Ovary (tissue), 9 donors: ENCODE results near the gene CCDC91. TPM values are rescaled to one million over a fixed set of nuclear protein-coding genes. Genes with fewer than 3 reads are reported as not detected.

ENCODE experiments used
- DNase-seq, 5 donors: peaks; one replicate each; pipeline ENCODE4 v3.0.0-alpha.2; 2019 to 2020
- H3K27ac ChIP-seq, 2 donors: fragments of 200-600 bp; one replicate each; pipeline versions ENCODE4 v1.5.1 to v1.8.0; 2019 to 2022
- H3K27me3 ChIP-seq: fragments of 200-600 bp; one replicate; pipeline ENCODE4 v1.8.0; 2022
- H3K36me3 ChIP-seq: fragments of 200-600 bp; sonication (generic); one replicate; pipeline ENCODE4 v1.5.1; 2019
- H3K4me1 ChIP-seq: one replicate; pipeline ENCODE4 v1.8.1; 2013; ENCODE audit warnings: mild to moderate bottlenecking, moderate library complexity; ENCODE audit not compliant: insufficient read depth
- H3K4me3 ChIP-seq: fragments of 200-600 bp; sonication (generic); one replicate; pipeline ENCODE4 v1.5.1; 2017
- H3K9me3 ChIP-seq, 2 donors: fragments of 200-600 bp in 1 of 2; sonication (generic) in 1 of 2; one replicate each; pipeline versions ENCODE4 v1.5.1 to v1.8.1; 2013 to 2019; ENCODE audit warnings: mild to moderate bottlenecking in 1 of 2, moderate library complexity in 1 of 2
- CTCF ChIP-seq, 3 donors: fragments of 450-650 bp in 2 of 3; fragments of 200-600 bp in 1 of 3; IDR thresholded peaks; one replicate each; pipeline versions ENCODE4 v1.5.1 to v1.8.0; 2016 to 2022; ENCODE audit warnings: antibody characterized with exemption in 3 of 3, mild to moderate bottlenecking in 1 of 3
- EP300 ChIP-seq: sonication (generic); formaldehyde crosslinking; IDR thresholded peaks from one replicate; pipeline ENCODE4 v1.6.1; 2017; ENCODE audit warnings: antibody characterized with exemption
- POLR2A ChIP-seq: fragments of 450-650 bp; IDR thresholded peaks from one replicate; pipeline ENCODE4 v1.6.1; 2017; ENCODE audit warnings: antibody characterized with exemption, mild to moderate bottlenecking, moderate library complexity
- WGBS, 3 donors: extraction: QIAGEN DNeasy Blood & Tissue Kit in 1 of 3; methylation state at CpG; one replicate each; pipeline versions ENCODE4 v1.1.5 to v1.1.7; 2013 to 2017; 5-methylcytosine and 5-hydroxymethylcytosine counted together
- intact Hi-C, 4 donors: fragments of 100-400 bp; cut with DNase I; formaldehyde crosslinking; loops; one replicate each; pipeline versions ENCODE4 v1.11.0 to v1.15.1; 2022 to 2023
- polyA plus RNA-seq, 2 donors: library from polyadenylated mRNA; stranded (reverse); fragments of 200-250 nt in 1 of 2; fragments of 350-450 nt in 1 of 2; fragmentation: Illumina TruSeq in 1 of 2; extraction: RNeasy Lipid Tissue Mini Kit (QIAGEN cat#74804) in 1 of 2; gene quantifications; one replicate each; pipeline ENCODE4 v1.2.3, GENCODE V29; 2013 to 2014
- total RNA-seq, 7 donors: library from RNA; depleted of rRNA in 2 of 7; stranded (reverse); fragments of >200 nt in 2 of 7; fragmentation: NEBNext Ultra II Directional in 3 of 7; extraction: Animal tissue kit (Norgen Biotek cat#: 25700) in 3 of 7; gene quantifications; one replicate each; pipeline versions ENCODE4 v1.1.0 to v1.2.4, GENCODE V29; 2016 to 2023
- donor health status: DM: no; HTN: no; CAD: no; lungs with moderate emphysema.
- donor health status: DM: no; HTN: no; CAD: no.
- donor health status: Bipolar disorder and iron deficiency.
- donor health status: DM: yes; HTN: yes; CAD: no.
- donor health status: DM: no; HTN: no; CAD: no.
- donor health status: DM: yes; HTN: yes; CAD: no.

CCDC91 gene
- total and polyA plus RNA-seq, 9 donors, result 15.8 to 45.7 (median 36.2) TPM

- intact Hi-C loops, result no loop called here
- 89 to 94% (median 92%) methylated on average over 3 of the region's 3 CpGs for WGBS, 3 donors
- no peaks in the 10 kb centered on the region for H3K36me3 ChIP-seq
- H3K4me1 ChIP-seq, result peaks cover 4% of the 10 kb centered on the region
- TF ChIP-seq CTCF (IDR thresholded peaks at IDR 0.05), result no peak
- TF ChIP-seq EP300, result no peak
- TF ChIP-seq POLR2A, result no peak
- H3K4me3 ChIP-seq, result no peak overlapping the region
- H3K9me3 ChIP-seq, result no peaks in the 10 kb centered on the region
- no peak for DNase-seq
- H3K27me3 ChIP-seq, result no peaks in the 10 kb centered on the region
- no peak overlapping the region for H3K27ac ChIP-seq
Observed at GRCh38 chr12:28570811-28571210, 380.6 kb downstream of the CCDC91 start.

GRCh38 chr12:28574746-28575592, 384.7 kb downstream of the CCDC91 start:
- peaks cover 4% of the 10 kb centered on the region for H3K4me1 ChIP-seq
- DNase-seq, result no peak
- no peaks in the 10 kb centered on the region for H3K27me3 ChIP-seq
- H3K36me3 ChIP-seq, result no peaks in the 10 kb centered on the region
- no peaks in the 10 kb centered on the region for H3K9me3 ChIP-seq
- no peak overlapping the region for H3K4me3 ChIP-seq
- 47 to 69% (median 57%) methylated on average over 5 of the region's 5 CpGs for WGBS, 3 donors
- H3K27ac ChIP-seq, result no peak overlapping the region
- no peak for TF ChIP-seq EP300
- no peak for TF ChIP-seq POLR2A
- TF ChIP-seq CTCF (IDR thresholded peaks at IDR 0.05), result no peak
- intact Hi-C loops, result no loop called here

GRCh38 chr12:28575593-28576205, 385.4 kb downstream of the CCDC91 start:
- H3K36me3 ChIP-seq, result no peaks in the 10 kb centered on the region
- H3K4me1 ChIP-seq, result peaks cover 4% of the 10 kb centered on the region
- intact Hi-C loops, result no loop called here
- TF ChIP-seq CTCF (IDR thresholded peaks at IDR 0.05), result no peak
- no peak for TF ChIP-seq EP300
- no peak for TF ChIP-seq POLR2A
- H3K4me3 ChIP-seq, result no peak overlapping the region
- no peaks in the 10 kb centered on the region for H3K27me3 ChIP-seq
- H3K27ac ChIP-seq, result no peak overlapping the region
- 52 to 70% (median 66%) methylated on average over 3 of the region's 3 CpGs for WGBS, 3 donors
- no peaks in the 10 kb centered on the region for H3K9me3 ChIP-seq
- no peak for DNase-seq

- DNase-seq, result no peak
- Histone ChIP-seq H3K9me3 (no peaks in the 10 kb centered on the region), H3K4me3 (no peak overlapping the region), H3K4me1 (peaks cover 4% of the 10 kb centered on the region), H3K27me3 (no peaks in the 10 kb centered on the region), H3K27ac (no peak overlapping the region), H3K36me3 (no peaks in the 10 kb centered on the region)
- WGBS, 3 donors, result 73 to 88% (median 75%) methylated on average over 3 of the region's 3 CpGs
- TF ChIP-seq CTCF (IDR thresholded peaks at IDR 0.05), result no peak
- TF ChIP-seq EP300, result no peak
- TF ChIP-seq POLR2A, result no peak
- intact Hi-C loops, result no loop called here
Observed at GRCh38 chr12:28578361-28578760, 388.1 kb downstream of the CCDC91 start.
